OCI-LY3 (cell line): Measurements from ENCODE around the gene MALAT1.
A peak's percentile ranks its signal among the peaks of the same experiment; 100 is the strongest.
"Not testable (repeated sequence)": the region's sequence is repeated elsewhere in the genome, so short reads cannot be mapped to it uniquely, and the experiment has no call there.

ENCODE experiments used
- H2AFZ ChIP-seq: fragments of 200-600, 300-600 bp; shearing (Covaris generic); 2 replicates; pipeline ENCODE4 v1.6.0; 2014; ENCODE audit warnings: antibody characterized with exemption, low read depth, low read length
- H3K27ac ChIP-seq: fragments of 200-600, 300-600 bp; sonication (generic); 2 replicates; pipeline ENCODE4 v1.5.1; 2014; ENCODE audit warnings: mild to moderate bottlenecking, low read length, moderate library complexity, mixed read lengths
- H3K27me3 ChIP-seq: fragments of 200-600, 300-600 bp; sonication (generic); 2 replicates; pipeline ENCODE4 v1.6.1; 2014; ENCODE audit warnings: low read depth, low read length, mixed read lengths
- H3K36me3 ChIP-seq: fragments of 200-600, 300-600 bp; sonication (generic); replicated peaks from 2 replicates; pipeline ENCODE3; 2014; ENCODE audit warnings: low read depth, low read length, mixed read lengths
- H3K4me1 ChIP-seq: fragments of 300-600, 200-600 bp; sonication (generic); 2 replicates; pipeline ENCODE4 v1.6.1; 2014; ENCODE audit warnings: low read length, mixed read lengths
- H3K4me2 ChIP-seq: fragments of 200-600, 300-600 bp; sonication (generic); 2 replicates; pipeline ENCODE4 v1.6.1; 2014; ENCODE audit warnings: low read length, mixed read lengths
- H3K4me3 ChIP-seq: fragments of 300-600, 200-600 bp; sonication (generic); 2 replicates; pipeline ENCODE4 v1.5.1; 2014; ENCODE audit warnings: antibody characterized with exemption, mild to moderate bottlenecking, low read length, moderate library complexity
- H3K79me2 ChIP-seq: fragments of 300-600, 200-600 bp; shearing (Covaris generic); 2 replicates; pipeline ENCODE4 v1.6.1; 2014; ENCODE audit warnings: mild to moderate bottlenecking, low read length, mixed read lengths
- H3K9ac ChIP-seq: fragments of 300-600, 200-600 bp; shearing (Covaris generic); 2 replicates; pipeline ENCODE4 v1.6.0; 2014; ENCODE audit warnings: mild to moderate bottlenecking, low read length, moderate library complexity
- H3K9me3 ChIP-seq: fragments of 200-600, 300-600 bp; shearing (Covaris generic); 2 replicates; pipeline ENCODE4 v1.6.1; 2014; ENCODE audit warnings: low read length, mixed read lengths; ENCODE audit not compliant: insufficient read depth
- H4K20me1 ChIP-seq: fragments of 200-600, 300-600 bp; sonication (generic); 2 replicates; pipeline ENCODE4 v1.6.1; 2016; ENCODE audit warnings: low read length, mixed read lengths; ENCODE audit not compliant: insufficient read depth
- CTCF ChIP-seq: fragments of 200-600, 300-600 bp; sonication (generic); IDR thresholded peaks from 2 replicates; pipeline ENCODE4 v1.5.1; 2014; ENCODE audit warnings: antibody characterized with exemption, low read length, low read depth
- EZH2phosphoT487 ChIP-seq: fragments of 200-600 bp; shearing (Covaris generic); IDR thresholded peaks from 2 replicates; pipeline ENCODE4 v1.6.1; 2018; ENCODE audit warnings: antibody characterized with exemption, mixed run types, low read depth

MALAT1 gene

GRCh38 chr11:65505466-65506289, 6.8 kb downstream of the MALAT1 start:
- H3K4me1 ChIP-seq = peaks cover 70% of the 10 kb centered on the region
- H3K9ac ChIP-seq = no peak overlapping the region
- H3K4me2 ChIP-seq = peak overlapping the region; percentile 95
- H3K27me3 ChIP-seq = no peaks in the 10 kb centered on the region
- peaks cover 60% of the 10 kb centered on the region for H3K36me3 ChIP-seq
- H3K27ac ChIP-seq = peak overlapping the region; percentile 78
- H3K9me3 ChIP-seq = no peaks in the 10 kb centered on the region
- H3K4me3 ChIP-seq = peak overlapping the region; percentile 83
- H3K79me2 ChIP-seq = peaks cover 61% of the 10 kb centered on the region
- H2AFZ ChIP-seq = no peak overlapping the region
- peaks cover 65% of the 10 kb centered on the region for H4K20me1 ChIP-seq
- TF ChIP-seq CTCF = no peak
- TF ChIP-seq EZH2phosphoT487 = no peak

- TF ChIP-seq EZH2phosphoT487 (no peak), CTCF (no peak)
- Histone ChIP-seq H3K9ac (no peak overlapping the region), H3K4me1 (peaks cover 70% of the 10 kb centered on the region), H3K4me2 (peak overlapping the region; percentile 95), H3K27me3 (no peaks in the 10 kb centered on the region), H2AFZ (no peak overlapping the region), H3K9me3 (no peaks in the 10 kb centered on the region), H3K79me2 (peaks cover 55% of the 10 kb centered on the region), H3K36me3 (peaks cover 54% of the 10 kb centered on the region), H3K27ac (peak overlapping the region; percentile 78), H3K4me3 (peak overlapping the region; percentile 83), H4K20me1 (peaks cover 58% of the 10 kb centered on the region)
These were observed 7.5 kb downstream of the MALAT1 start for GRCh38 chr11:65506290-65506771.

GRCh38 chr11:65506772-65507505, 8.1 kb downstream of the MALAT1 start:
- no peak overlapping the region; the same call in 1 of the 2 replicates for H3K9ac ChIP-seq
- H3K9me3 ChIP-seq = no peaks in the 10 kb centered on the region
- H3K27ac ChIP-seq = peak overlapping the region; percentile 78
- H3K4me3 ChIP-seq = peak overlapping the region; percentile 83
- no peaks in the 10 kb centered on the region for H3K27me3 ChIP-seq
- H3K36me3 ChIP-seq = peaks cover 48% of the 10 kb centered on the region
- TF ChIP-seq EZH2phosphoT487 (no peak), CTCF (no peak)
- peak overlapping the region; percentile 95 for H3K4me2 ChIP-seq
- peaks cover 70% of the 10 kb centered on the region for H3K4me1 ChIP-seq
- H2AFZ ChIP-seq = no peak overlapping the region
- peaks cover 52% of the 10 kb centered on the region for H4K20me1 ChIP-seq
- H3K79me2 ChIP-seq = peaks cover 49% of the 10 kb centered on the region

GRCh38 chr11:65512311-65512710, 13.5 kb downstream of the MALAT1 start:
- H3K9me3 ChIP-seq, H3K4me2 ChIP-seq, H4K20me1 ChIP-seq, H3K27ac ChIP-seq, H3K36me3 ChIP-seq, H3K4me3 ChIP-seq, H3K9ac ChIP-seq, H3K79me2 ChIP-seq, H3K27me3 ChIP-seq, H2AFZ ChIP-seq: not testable (repeated sequence)
- peaks cover 21% of the 10 kb centered on the region for H3K4me1 ChIP-seq
